Kidney epithelial cell (primary cell): Measurements from ENCODE around the gene COL28A1. TPM values are rescaled to one million over a fixed set of nuclear protein-coding genes. Genes with fewer than 3 reads are reported as not detected.

Source experiments
- DNase-seq: peaks from one replicate; pipeline ENCODE4 v3.0.0-alpha.2; 2010; ENCODE audit warnings: low read depth
- H3K27me3 ChIP-seq: 2 replicates; pipeline ENCODE4 v1.6.0; 2011; ENCODE audit warnings: low read length; ENCODE audit not compliant: control insufficient read depth, insufficient read depth
- H3K36me3 ChIP-seq: 2 replicates; pipeline ENCODE4 v1.5.1; 2011; ENCODE audit warnings: low read length; ENCODE audit not compliant: control insufficient read depth, insufficient read depth
- H3K4me3 ChIP-seq: 2 replicates; pipeline ENCODE4 v1.5.1; 2011; ENCODE audit warnings: low read depth, mild to moderate bottlenecking, control low read depth, low read length
- total RNA-seq: library from RNA; depleted of rRNA; stranded (reverse); fragments of >200 nt; gene quantifications from 2 replicates; pipeline ENCODE4 v1.2.3, GENCODE V29; 2015
- TF ChIP-seq, protein P1 (sequence below): IDR thresholded peaks from 2 replicates; pipeline ENCODE4 v1.5.1; 2011; ENCODE audit warnings: mild to moderate bottlenecking, moderate library complexity, low read length, control low read depth, inconsistent platforms; ENCODE audit not compliant: insufficient read depth, poor library complexity, severe bottlenecking

COL28A1 gene
- total RNA-seq, 1 donor from 2014 or later = 0.21 TPM

DNA sequence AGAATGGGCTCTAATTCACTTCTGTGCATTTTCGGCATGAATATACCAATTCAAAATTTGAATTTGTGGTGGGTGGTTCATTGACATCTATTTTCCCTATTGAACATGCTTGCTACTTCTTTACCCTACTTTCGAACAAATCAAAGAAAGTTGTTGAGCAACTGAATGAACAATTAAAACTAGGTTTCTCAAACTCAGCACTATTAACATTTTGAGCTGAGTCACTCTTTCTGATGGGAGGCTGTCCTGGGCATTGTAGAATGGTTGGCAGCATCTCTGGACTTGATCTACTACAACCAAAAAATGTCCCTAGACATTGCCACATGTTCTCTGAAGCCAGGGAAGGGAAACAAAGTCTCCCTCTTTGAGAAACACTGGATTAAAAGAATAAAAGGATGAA, 116.7 kb downstream of the COL28A1 start:
- TF ChIP-seq, protein P1, sequence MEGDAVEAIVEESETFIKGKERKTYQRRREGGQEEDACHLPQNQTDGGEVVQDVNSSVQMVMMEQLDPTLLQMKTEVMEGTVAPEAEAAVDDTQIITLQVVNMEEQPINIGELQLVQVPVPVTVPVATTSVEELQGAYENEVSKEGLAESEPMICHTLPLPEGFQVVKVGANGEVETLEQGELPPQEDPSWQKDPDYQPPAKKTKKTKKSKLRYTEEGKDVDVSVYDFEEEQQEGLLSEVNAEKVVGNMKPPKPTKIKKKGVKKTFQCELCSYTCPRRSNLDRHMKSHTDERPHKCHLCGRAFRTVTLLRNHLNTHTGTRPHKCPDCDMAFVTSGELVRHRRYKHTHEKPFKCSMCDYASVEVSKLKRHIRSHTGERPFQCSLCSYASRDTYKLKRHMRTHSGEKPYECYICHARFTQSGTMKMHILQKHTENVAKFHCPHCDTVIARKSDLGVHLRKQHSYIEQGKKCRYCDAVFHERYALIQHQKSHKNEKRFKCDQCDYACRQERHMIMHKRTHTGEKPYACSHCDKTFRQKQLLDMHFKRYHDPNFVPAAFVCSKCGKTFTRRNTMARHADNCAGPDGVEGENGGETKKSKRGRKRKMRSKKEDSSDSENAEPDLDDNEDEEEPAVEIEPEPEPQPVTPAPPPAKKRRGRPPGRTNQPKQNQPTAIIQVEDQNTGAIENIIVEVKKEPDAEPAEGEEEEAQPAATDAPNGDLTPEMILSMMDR = no peak
- no peaks in the 10 kb centered on the region for H3K27me3 ChIP-seq
- DNase-seq = no peak
- H3K36me3 ChIP-seq = no peaks in the 10 kb centered on the region
- H3K4me3 ChIP-seq = no peak overlapping the region

DNA sequence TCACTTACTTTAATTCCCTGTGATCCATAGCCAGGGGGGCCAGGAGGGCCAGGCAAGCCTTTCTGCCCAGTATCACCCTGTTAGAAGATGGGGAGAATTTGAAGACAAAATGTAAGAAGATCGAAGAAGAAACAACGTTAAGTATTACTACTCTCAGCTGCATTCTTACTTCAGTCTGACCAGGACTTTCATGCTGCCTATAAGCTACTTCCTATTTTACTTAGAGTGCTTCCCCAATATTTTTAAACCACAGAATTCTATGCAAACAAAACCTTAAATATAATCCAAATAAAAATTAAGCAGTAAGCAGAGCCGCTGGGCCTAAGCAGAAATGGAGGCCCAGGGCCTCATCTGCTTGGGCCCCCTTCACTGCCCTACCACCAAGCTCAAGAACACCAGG, 117.8 kb downstream of the COL28A1 start:
- H3K27me3 ChIP-seq = no peaks in the 10 kb centered on the region
- TF ChIP-seq, protein P1 = no peak
- no peaks in the 10 kb centered on the region for H3K36me3 ChIP-seq
- H3K4me3 ChIP-seq = no peak overlapping the region
- DNase-seq = no peak

DNA sequence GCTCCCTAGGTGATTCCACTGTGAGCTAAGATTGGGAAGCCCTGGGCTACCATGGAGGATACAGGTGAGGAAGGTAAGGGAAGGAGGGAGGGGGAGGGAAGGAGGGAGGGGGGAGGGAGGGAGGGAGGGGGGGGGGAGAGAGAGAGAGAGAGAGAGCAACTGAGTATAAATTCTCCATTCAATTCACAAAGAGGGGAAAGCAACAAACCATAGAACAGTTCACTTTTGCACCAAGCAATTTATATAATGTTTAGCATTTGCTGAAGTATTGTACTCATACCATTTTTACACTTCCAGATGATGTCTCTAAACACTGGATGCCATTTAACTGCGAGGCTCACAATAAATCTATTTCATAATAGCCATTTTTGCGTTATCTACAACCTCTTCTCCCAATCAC, 118.3 kb downstream of the COL28A1 start:
- TF ChIP-seq, protein P1 = no peak
- no peak for DNase-seq
- Histone ChIP-seq H3K36me3 (no peaks in the 10 kb centered on the region), H3K27me3 (no peaks in the 10 kb centered on the region), H3K4me3 (no peak overlapping the region)

DNA sequence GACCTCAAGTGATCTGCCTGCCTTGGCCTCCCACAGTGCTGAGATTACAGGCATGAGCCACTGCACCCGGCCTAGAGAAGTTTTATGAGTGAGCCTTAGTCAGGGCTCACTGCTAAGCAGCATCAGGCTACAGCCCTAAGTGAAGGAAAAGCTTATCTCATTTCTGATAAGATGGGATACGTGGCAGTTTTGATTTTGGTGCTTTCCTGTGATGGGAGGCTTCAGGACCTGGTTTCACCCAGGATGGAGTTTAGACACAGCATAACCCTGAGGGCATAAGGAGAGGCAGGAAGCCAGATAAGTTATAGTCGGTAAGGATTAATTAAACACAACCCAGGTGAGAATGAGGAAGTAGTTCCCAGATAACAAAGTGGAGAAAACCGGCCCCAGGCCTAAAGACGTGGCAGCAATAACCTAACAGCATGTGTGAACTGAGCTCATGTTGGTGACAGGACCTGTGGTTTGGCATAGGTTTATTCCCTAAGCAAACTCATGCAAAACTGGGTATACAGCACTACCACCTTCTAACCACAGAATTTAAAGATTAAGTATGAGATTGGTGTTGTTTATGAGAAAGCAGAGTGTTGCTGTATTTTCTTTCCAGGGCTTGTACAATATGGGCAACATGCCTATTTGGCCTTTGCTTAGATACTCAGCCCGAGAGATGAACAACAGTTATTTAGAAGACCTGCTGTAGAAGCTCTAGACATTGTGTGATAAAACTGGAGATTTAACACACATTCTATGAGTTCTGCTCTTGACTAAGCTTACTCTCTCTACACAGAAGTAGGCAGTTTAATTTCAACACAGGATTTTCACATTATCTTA, 119.4 kb downstream of the COL28A1 start:
- Histone ChIP-seq H3K4me3 (no peak overlapping the region), H3K36me3 (no peaks in the 10 kb centered on the region), H3K27me3 (no peaks in the 10 kb centered on the region)
- peak; percentile 14 for DNase-seq
- TF ChIP-seq, protein P1 = no peak

DNA sequence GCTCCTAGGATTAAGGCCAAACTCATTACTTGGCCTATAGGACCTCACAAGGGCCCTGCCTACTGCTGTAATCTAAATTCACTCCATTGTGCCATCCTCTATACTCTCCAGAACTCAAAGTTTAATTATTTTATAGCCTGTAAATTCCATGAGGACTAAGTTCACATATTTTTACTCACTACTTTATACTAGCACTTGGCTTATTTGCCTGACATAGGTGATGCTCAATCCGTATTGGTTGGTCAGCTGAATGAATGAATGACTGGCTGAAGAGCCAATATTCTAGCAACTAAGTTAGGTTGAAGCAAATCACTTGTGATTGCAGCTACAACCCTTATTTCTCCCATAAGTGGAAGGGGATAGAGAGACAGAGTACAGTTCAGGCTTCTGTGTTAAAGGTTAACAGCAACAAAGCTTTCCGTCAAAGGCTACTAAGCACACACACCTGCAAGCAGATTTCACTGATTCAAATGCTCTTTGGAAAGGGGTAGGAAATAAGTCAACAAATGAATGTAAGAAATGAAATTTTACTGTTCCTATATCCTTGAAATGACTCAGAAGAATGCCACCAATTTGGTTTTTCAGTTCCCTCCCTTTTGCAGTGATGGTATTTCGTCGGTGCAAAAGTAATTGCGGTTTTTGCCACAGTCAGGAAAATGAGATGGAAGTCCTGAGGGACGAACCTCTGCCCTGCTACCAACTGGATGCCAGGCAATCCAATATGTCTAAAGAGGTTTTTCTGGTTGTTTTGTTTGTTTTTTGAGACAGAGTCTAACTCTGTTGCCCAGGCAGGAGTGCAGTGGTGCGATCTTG, 120.7 kb downstream of the COL28A1 start:
- DNase-seq = no peak
- Histone ChIP-seq H3K36me3 (no peaks in the 10 kb centered on the region), H3K4me3 (no peak overlapping the region), H3K27me3 (no peaks in the 10 kb centered on the region)
- TF ChIP-seq, protein P1 = no peak
